ENCODE measurements around the gene SEL1L2.

DNA sequence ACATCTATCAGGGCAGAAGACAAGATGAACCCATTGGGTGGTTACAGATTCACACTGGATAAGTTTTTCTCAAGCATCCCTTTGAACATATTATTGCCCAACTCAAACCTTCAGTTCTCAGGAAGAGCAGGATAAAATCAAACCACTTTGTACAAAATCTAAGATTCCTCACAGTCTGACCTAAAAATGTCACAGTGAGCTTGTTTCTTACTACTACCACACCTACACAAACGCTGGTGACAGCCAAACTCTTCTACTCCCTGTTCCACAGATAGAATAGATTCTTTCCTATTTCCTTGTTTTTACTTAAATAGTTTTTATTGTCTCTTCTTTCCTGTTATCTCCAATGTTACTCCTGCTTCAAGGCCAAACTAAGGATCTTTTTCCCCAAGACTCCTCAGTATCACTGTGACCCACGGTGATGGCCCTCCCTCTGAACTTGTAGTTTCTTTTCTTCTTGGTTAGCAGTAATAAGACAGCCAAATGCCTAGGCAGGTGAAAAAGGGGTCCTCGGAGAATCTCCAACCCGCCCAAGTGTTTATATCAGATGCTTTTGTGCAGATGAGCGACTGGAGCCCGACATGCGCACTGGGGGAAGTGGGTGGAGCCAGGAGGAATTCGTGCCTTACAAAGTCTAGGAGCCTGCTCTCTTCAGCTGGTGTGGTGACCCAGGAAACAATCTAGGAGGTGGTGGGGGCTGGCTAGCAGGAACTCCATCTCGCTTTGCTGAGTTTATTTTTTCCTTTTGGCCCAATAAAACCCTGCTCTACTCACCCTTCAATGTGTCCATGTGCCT, 53.4 kb downstream of the SEL1L2 start:
- TF ChIP-seq EZH2 (IDR thresholded peaks at IDR 0.05; ENCODE audit: borderline replicate concordance, low read length), result no peak
- TF ChIP-seq, protein P1, sequence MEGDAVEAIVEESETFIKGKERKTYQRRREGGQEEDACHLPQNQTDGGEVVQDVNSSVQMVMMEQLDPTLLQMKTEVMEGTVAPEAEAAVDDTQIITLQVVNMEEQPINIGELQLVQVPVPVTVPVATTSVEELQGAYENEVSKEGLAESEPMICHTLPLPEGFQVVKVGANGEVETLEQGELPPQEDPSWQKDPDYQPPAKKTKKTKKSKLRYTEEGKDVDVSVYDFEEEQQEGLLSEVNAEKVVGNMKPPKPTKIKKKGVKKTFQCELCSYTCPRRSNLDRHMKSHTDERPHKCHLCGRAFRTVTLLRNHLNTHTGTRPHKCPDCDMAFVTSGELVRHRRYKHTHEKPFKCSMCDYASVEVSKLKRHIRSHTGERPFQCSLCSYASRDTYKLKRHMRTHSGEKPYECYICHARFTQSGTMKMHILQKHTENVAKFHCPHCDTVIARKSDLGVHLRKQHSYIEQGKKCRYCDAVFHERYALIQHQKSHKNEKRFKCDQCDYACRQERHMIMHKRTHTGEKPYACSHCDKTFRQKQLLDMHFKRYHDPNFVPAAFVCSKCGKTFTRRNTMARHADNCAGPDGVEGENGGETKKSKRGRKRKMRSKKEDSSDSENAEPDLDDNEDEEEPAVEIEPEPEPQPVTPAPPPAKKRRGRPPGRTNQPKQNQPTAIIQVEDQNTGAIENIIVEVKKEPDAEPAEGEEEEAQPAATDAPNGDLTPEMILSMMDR (conservative IDR thresholded peaks at IDR 0.05 in 1 of 2, IDR thresholded peaks at IDR 0.05 in 1 of 2; ENCODE audit: extremely low read depth in 1 of 2, insufficient read depth in 1 of 2, low read depth in 1 of 2, low read length in 2 of 2), result no peak
